T-helper 17 cell (primary cell): ENCODE measurements around the gene HSPA4. TPM values are rescaled to one million over a fixed set of nuclear protein-coding genes. Genes with fewer than 3 reads are reported as not detected.

Experiments used
- ATAC-seq: fragments of 150-1000 bp; cut with Tn5 transposase; 2 replicates; pipeline ENCODE4 v1.10.0; 2021; ENCODE audit warnings: mild to moderate bottlenecking, moderate library complexity
- DNase-seq, 3 donors: peaks; one replicate each; pipeline versions ENCODE4 v3.0.0 to v3.0.0-alpha.2; 2020 to 2021
- H3K9me3 ChIP-seq: one replicate; pipeline ENCODE4 v1.7.0; 2013; ENCODE audit warnings: low read length, mild to moderate bottlenecking; ENCODE audit not compliant: control insufficient read depth, poor library complexity, severe bottlenecking
- H3K27ac Mint-ChIP-seq: one replicate; pipeline ENCODE4 v1.8.0; 2022; ENCODE audit warnings: mild to moderate bottlenecking, moderate library complexity, mixed read lengths
- H3K27me3 Mint-ChIP-seq: one replicate; pipeline ENCODE4 v1.8.0; 2022; ENCODE audit warnings: mixed read lengths
- H3K36me3 Mint-ChIP-seq: one replicate; pipeline ENCODE4 v1.8.0; 2022; ENCODE audit warnings: low read depth, mixed read lengths
- H3K4me1 Mint-ChIP-seq: one replicate; pipeline ENCODE4 v1.8.0; 2022; ENCODE audit warnings: mild to moderate bottlenecking, mixed read lengths
- H3K4me3 Mint-ChIP-seq: one replicate; pipeline ENCODE4 v1.8.0; 2022; ENCODE audit warnings: mild to moderate bottlenecking, moderate library complexity, mixed read lengths
- total RNA-seq, 4 donors: library from RNA in 2 of 4; stranded (reverse) in 2 of 4; gene quantifications; one replicate each; pipeline ENCODE4 v1.2.3 and lab custom pipeline; 2022 to 2026

Gene HSPA4
- total RNA-seq, 2 donors from 2014 or later: 49.3 to 50.1 TPM

GRCh38 chr5:133114933-133115310, 63.1 kb downstream of the HSPA4 start:
- no peaks in the 10 kb centered on the region for H3K36me3 Mint-ChIP-seq
- ATAC-seq (no peak), DNase-seq (no peak)
- H3K4me1 Mint-ChIP-seq: peaks cover 13% of the 10 kb centered on the region
- H3K9me3 ChIP-seq: no peaks in the 10 kb centered on the region
- H3K4me3 Mint-ChIP-seq: no peak overlapping the region
- H3K27me3 Mint-ChIP-seq: no peaks in the 10 kb centered on the region
- H3K27ac Mint-ChIP-seq: no peak overlapping the region

GRCh38 chr5:133116601-133117000, 64.8 kb downstream of the HSPA4 start:
- DNase-seq (no peak), ATAC-seq (no peak)
- H3K27ac Mint-ChIP-seq: no peak overlapping the region
- H3K36me3 Mint-ChIP-seq: no peaks in the 10 kb centered on the region
- no peaks in the 10 kb centered on the region for H3K27me3 Mint-ChIP-seq
- peaks cover 12% of the 10 kb centered on the region for H3K4me1 Mint-ChIP-seq
- no peaks in the 10 kb centered on the region for H3K9me3 ChIP-seq
- no peak overlapping the region for H3K4me3 Mint-ChIP-seq

GRCh38 chr5:133117166-133117911, 65.5 kb downstream of the HSPA4 start:
- no peaks in the 10 kb centered on the region for H3K9me3 ChIP-seq
- Mint-ChIP-seq H3K27me3 (no peaks in the 10 kb centered on the region), H3K4me1 (peaks cover 12% of the 10 kb centered on the region), H3K27ac (no peak overlapping the region), H3K36me3 (no peaks in the 10 kb centered on the region), H3K4me3 (no peak overlapping the region)
- no peak for DNase-seq
- no peak for ATAC-seq

GRCh38 chr5:133117912-133118445, 66.2 kb downstream of the HSPA4 start:
- peaks cover 15% of the 10 kb centered on the region for H3K4me1 Mint-ChIP-seq
- H3K36me3 Mint-ChIP-seq: no peaks in the 10 kb centered on the region
- DNase-seq (no peak), ATAC-seq (no peak)
- no peak overlapping the region for H3K4me3 Mint-ChIP-seq
- no peaks in the 10 kb centered on the region for H3K9me3 ChIP-seq
- H3K27ac Mint-ChIP-seq: no peak overlapping the region
- peaks cover 5% of the 10 kb centered on the region for H3K27me3 Mint-ChIP-seq

GRCh38 chr5:133118741-133119140, 66.9 kb downstream of the HSPA4 start:
- no peak overlapping the region for H3K27ac Mint-ChIP-seq
- no peaks in the 10 kb centered on the region for H3K36me3 Mint-ChIP-seq
- H3K4me1 Mint-ChIP-seq: peaks cover 11% of the 10 kb centered on the region
- no peak for ATAC-seq
- no peak for DNase-seq
- H3K9me3 ChIP-seq: no peaks in the 10 kb centered on the region
- no peak overlapping the region for H3K4me3 Mint-ChIP-seq
- H3K27me3 Mint-ChIP-seq: peaks cover 10% of the 10 kb centered on the region

- peaks cover 15% of the 10 kb centered on the region for H3K27me3 Mint-ChIP-seq
- H3K9me3 ChIP-seq: no peaks in the 10 kb centered on the region
- DNase-seq: no peak
- peaks cover 11% of the 10 kb centered on the region for H3K4me1 Mint-ChIP-seq
- ATAC-seq: no peak
- no peak overlapping the region for H3K4me3 Mint-ChIP-seq
- H3K36me3 Mint-ChIP-seq: no peaks in the 10 kb centered on the region
- H3K27ac Mint-ChIP-seq: no peak overlapping the region
Measured at GRCh38 chr5:133119233-133119711, 67.5 kb downstream of the HSPA4 start.

GRCh38 chr5:133120156-133120750, 68.4 kb downstream of the HSPA4 start:
- ATAC-seq (no peak), DNase-seq (no peak)
- peaks cover 7% of the 10 kb centered on the region for H3K4me1 Mint-ChIP-seq
- peak overlapping the region; percentile 80 for H3K27ac Mint-ChIP-seq
- H3K4me3 Mint-ChIP-seq: no peak overlapping the region
- H3K9me3 ChIP-seq: no peaks in the 10 kb centered on the region
- peaks cover 15% of the 10 kb centered on the region for H3K27me3 Mint-ChIP-seq
- H3K36me3 Mint-ChIP-seq: no peaks in the 10 kb centered on the region

- no peaks in the 10 kb centered on the region for H3K9me3 ChIP-seq
- H3K27me3 Mint-ChIP-seq: peaks cover 16% of the 10 kb centered on the region
- no peak for ATAC-seq
- no peak overlapping the region for H3K4me3 Mint-ChIP-seq
- peaks cover 7% of the 10 kb centered on the region for H3K4me1 Mint-ChIP-seq
- peak overlapping the region; percentile 80 for H3K27ac Mint-ChIP-seq
- DNase-seq: no peak
- no peaks in the 10 kb centered on the region for H3K36me3 Mint-ChIP-seq
Measured at GRCh38 chr5:133121080-133121479, 69.3 kb downstream of the HSPA4 start.

- peaks cover 9% of the 10 kb centered on the region for H3K4me1 Mint-ChIP-seq
- DNase-seq (no peak), ATAC-seq (no peak)
- H3K4me3 Mint-ChIP-seq: no peak overlapping the region
- peaks cover 19% of the 10 kb centered on the region for H3K27me3 Mint-ChIP-seq
- no peaks in the 10 kb centered on the region for H3K9me3 ChIP-seq
- H3K27ac Mint-ChIP-seq: no peak overlapping the region
- H3K36me3 Mint-ChIP-seq: no peaks in the 10 kb centered on the region
Measured at GRCh38 chr5:133121611-133122150, 69.9 kb downstream of the HSPA4 start.

GRCh38 chr5:133122711-133123110, 70.9 kb downstream of the HSPA4 start:
- Mint-ChIP-seq H3K27me3 (peaks cover 24% of the 10 kb centered on the region), H3K27ac (no peak overlapping the region)

GRCh38 chr5:133123297-133123696, 71.5 kb downstream of the HSPA4 start:
- no peak for ATAC-seq
- no peaks in the 10 kb centered on the region for H3K9me3 ChIP-seq
- Mint-ChIP-seq H3K36me3 (no peaks in the 10 kb centered on the region), H3K27ac (no peak overlapping the region), H3K4me1 (peaks cover 9% of the 10 kb centered on the region), H3K27me3 (peaks cover 24% of the 10 kb centered on the region), H3K4me3 (no peak overlapping the region)
- DNase-seq: no peak

More at GRCh38 chr5:133122711-133123110, 70.9 kb downstream of the HSPA4 start:
- no peak for DNase-seq
- H3K4me3 Mint-ChIP-seq: no peak overlapping the region
- H3K36me3 Mint-ChIP-seq: no peaks in the 10 kb centered on the region
- H3K4me1 Mint-ChIP-seq: peaks cover 9% of the 10 kb centered on the region
- no peaks in the 10 kb centered on the region for H3K9me3 ChIP-seq
- no peak for ATAC-seq

GRCh38 chr5:133124891-133125290, 73.1 kb downstream of the HSPA4 start:
- Mint-ChIP-seq H3K4me3 (no peak overlapping the region), H3K36me3 (no peaks in the 10 kb centered on the region), H3K27ac (no peak overlapping the region), H3K4me1 (peaks cover 9% of the 10 kb centered on the region), H3K27me3 (peaks cover 24% of the 10 kb centered on the region)
- no peak for ATAC-seq
- DNase-seq: no peak
- H3K9me3 ChIP-seq: no peaks in the 10 kb centered on the region

- no peak for DNase-seq
Measured at GRCh38 chr5:133128066-133128465, 76.3 kb downstream of the HSPA4 start.

More at GRCh38 chr5:133128066-133128465, 76.3 kb downstream of the HSPA4 start:
- no peak for ATAC-seq
- Mint-ChIP-seq H3K4me3 (no peak overlapping the region), H3K4me1 (peaks cover 4% of the 10 kb centered on the region), H3K36me3 (no peaks in the 10 kb centered on the region), H3K27me3 (peaks cover 19% of the 10 kb centered on the region), H3K27ac (no peak overlapping the region)
- H3K9me3 ChIP-seq: no peaks in the 10 kb centered on the region
